GM23338 (cell line): ENCODE results near the gene ANTXR2. TPM values are rescaled to one million over a fixed set of nuclear protein-coding genes. Genes with fewer than 3 reads are reported as not detected.

ENCODE experiments used
- ATAC-seq: fragments of 200-7000 bp; cut with Tn5 transposase; 3 replicates; pipeline ENCODE4 v1.9.1; 2020
- DNase-seq: peaks from one replicate; pipeline ENCODE4 v3.0.0-alpha.2; 2015; ENCODE audit warnings: low spot score
- H2AFZ ChIP-seq: fragments of 200-600 bp; sonication (generic); 2 replicates; pipeline ENCODE4 v1.8.0; 2016; ENCODE audit warnings: antibody characterized with exemption, mild to moderate bottlenecking, moderate library complexity
- H3F3A ChIP-seq: fragments of 200-600 bp; sonication (generic); replicated peaks from 2 replicates; pipeline ENCODE4 v1.8.0; 2017; ENCODE audit warnings: antibody characterized with exemption, mixed run types, low read depth
- H3K27ac ChIP-seq: fragments of 200-600 bp; sonication (generic); 2 replicates; pipeline ENCODE4 v1.6.1; 2016; ENCODE audit warnings: low read depth
- H3K27me3 ChIP-seq: fragments of 200-600 bp; sonication (generic); 2 replicates; pipeline ENCODE4 v1.8.0; 2016; ENCODE audit warnings: mild to moderate bottlenecking, mixed run types, moderate library complexity; ENCODE audit not compliant: insufficient read depth
- H3K36me3 ChIP-seq: fragments of 200-600 bp; sonication (generic); 2 replicates; pipeline ENCODE4 v1.8.0; 2016; ENCODE audit warnings: mild to moderate bottlenecking; ENCODE audit not compliant: insufficient read depth
- H3K4me1 ChIP-seq: fragments of 200-600 bp; sonication (generic); 2 replicates; pipeline ENCODE4 v1.8.0; 2016; ENCODE audit warnings: mild to moderate bottlenecking, moderate library complexity; ENCODE audit not compliant: insufficient read depth
- H3K4me2 ChIP-seq: fragments of 200-600 bp; sonication (generic); 2 replicates; pipeline ENCODE4 v1.7.1; 2017; ENCODE audit warnings: mixed run types
- H3K4me3 ChIP-seq: fragments of 200-600 bp; sonication (generic); 2 replicates; pipeline ENCODE4 v1.6.1; 2016; ENCODE audit warnings: mixed run types
- H3K79me2 ChIP-seq: fragments of 200-600 bp; sonication (generic); replicated peaks from 2 replicates; pipeline ENCODE4 v1.8.0; 2017; ENCODE audit warnings: mild to moderate bottlenecking; ENCODE audit not compliant: insufficient read depth
- H3K9me2 ChIP-seq: fragments of 200-600 bp; sonication (generic); 2 replicates; pipeline ENCODE4 v1.8.0; 2017; ENCODE audit not compliant: insufficient read depth
- H4K20me1 ChIP-seq: fragments of 200-600 bp; sonication (generic); replicated peaks from 2 replicates; pipeline ENCODE4 v1.8.0; 2017; ENCODE audit warnings: mild to moderate bottlenecking; ENCODE audit not compliant: insufficient read depth
- H3K27ac Mint-ChIP-seq: 2 replicates; pipeline ENCODE4 v1.8.0; 2020; ENCODE audit warnings: inconsistent platforms, mild to moderate bottlenecking, moderate library complexity, mixed read lengths
- H3K27me3 Mint-ChIP-seq: 3 replicates; pipeline ENCODE4 v1.8.0; 2022; ENCODE audit warnings: low read depth, mild to moderate bottlenecking, moderate library complexity, mixed read lengths, inconsistent platforms; ENCODE audit not compliant: insufficient read depth, poor library complexity
- H3K36me3 Mint-ChIP-seq: 3 replicates; pipeline ENCODE4 v1.8.0; 2021; ENCODE audit warnings: low read depth, mild to moderate bottlenecking, inconsistent platforms, moderate library complexity, mixed read lengths
- H3K4me1 Mint-ChIP-seq: 3 replicates; pipeline ENCODE4 v1.8.0; 2020; ENCODE audit warnings: mild to moderate bottlenecking, inconsistent platforms, mixed read lengths
- H3K4me3 Mint-ChIP-seq: 3 replicates; pipeline ENCODE4 v1.8.0; 2021; ENCODE audit warnings: moderate library complexity, mild to moderate bottlenecking, inconsistent platforms, mixed read lengths
- H3K9me3 Mint-ChIP-seq: 3 replicates; pipeline ENCODE4 v1.8.0; 2020; ENCODE audit warnings: moderate library complexity, mild to moderate bottlenecking, inconsistent platforms, mixed read lengths
- CREB1 ChIP-seq: fragments of 250-450 bp; sonication (Bioruptor Pico); IDR thresholded peaks from 2 replicates; pipeline ENCODE4 v1.5.0; 2020; ENCODE audit warnings: low read depth, mild to moderate bottlenecking, moderate library complexity
- ETS1 ChIP-seq: IDR thresholded peaks from 2 replicates; pipeline ENCODE4 v1.6.1; 2016; ENCODE audit warnings: antibody characterized with exemption
- EZH2 ChIP-seq: fragments of 200-600 bp; sonication (generic); IDR thresholded peaks from one replicate; pipeline ENCODE4 v1.8.0; 2017; ENCODE audit warnings: antibody characterized with exemption, mild to moderate bottlenecking, low read depth; ENCODE audit not compliant: unreplicated experiment
- EZH2phosphoT487 ChIP-seq: fragments of 200-600 bp; sonication (generic); IDR thresholded peaks from one replicate; pipeline ENCODE4 v1.8.1; 2018; ENCODE audit warnings: antibody characterized with exemption; ENCODE audit not compliant: unreplicated experiment
- JUNB ChIP-seq: IDR thresholded peaks from one replicate; pipeline ENCODE4 v1.6.1; 2016; ENCODE audit warnings: antibody characterized with exemption; ENCODE audit not compliant: unreplicated experiment
- POLR2AphosphoS5 ChIP-seq: IDR thresholded peaks from 2 replicates; pipeline ENCODE4 v1.6.1; 2016; ENCODE audit warnings: antibody characterized with exemption, low read depth
- REST ChIP-seq: IDR thresholded peaks from one replicate; pipeline ENCODE4 v1.6.1; 2018; ENCODE audit warnings: antibody characterized with exemption; ENCODE audit not compliant: unreplicated experiment
- ZNF114 ChIP-seq: fragments of 250-450 bp; sonication (Bioruptor Pico); IDR thresholded peaks from 2 replicates; pipeline ENCODE4 v1.5.0; 2020; ENCODE audit warnings: mild to moderate bottlenecking, moderate library complexity
- ZNF462 ChIP-seq: fragments of 250-450 bp; sonication (Bioruptor Pico); IDR thresholded peaks from 2 replicates; pipeline ENCODE4 v1.5.0; 2020; ENCODE audit warnings: mild to moderate bottlenecking, moderate library complexity
- polyA plus RNA-seq: library from polyadenylated mRNA; unstranded; fragments of >200 nt; fragmentation: Nextera tagmentation; extraction: Ambion mirVana; gene quantifications from 2 replicates; pipeline ENCODE4 v1.2.1, GENCODE V29; 2016
- total RNA-seq: library from RNA; depleted of rRNA; stranded (reverse); fragments of >200 nt; shearing (Covaris generic); gene quantifications from 2 replicates; pipeline ENCODE4 v1.2.3, GENCODE V29; 2014

The ANTXR2 gene
- total and polyA plus RNA-seq, 2 experiments from 2014 or later: 2.0 to 5.3 TPM

GRCh38 chr4:80090090-80090489 is 17.1 kb upstream of the ANTXR2 start (continued):
- TF ChIP-seq ZNF462 (CRISPR knock-in tag) (no peak), JUNB (no peak), ZNF114 (no peak)

- no peaks in the 10 kb centered on the region for H3K36me3 ChIP-seq
- no peak overlapping the region for H3K27ac Mint-ChIP-seq
- no peak overlapping the region for H3K27ac ChIP-seq
- H3K36me3 Mint-ChIP-seq: no peaks in the 10 kb centered on the region
- H3K4me1 ChIP-seq: no peaks in the 10 kb centered on the region
- H4K20me1 ChIP-seq: no peaks in the 10 kb centered on the region
- H2AFZ ChIP-seq: no peak overlapping the region
- H3K4me2 ChIP-seq: no peak overlapping the region
- no peaks in the 10 kb centered on the region for H3K79me2 ChIP-seq
- H3K4me3 ChIP-seq: no peak overlapping the region
- ATAC-seq: no peak
- H3F3A ChIP-seq: no peaks in the 10 kb centered on the region
- no peaks in the 10 kb centered on the region for H3K9me3 Mint-ChIP-seq
- TF ChIP-seq REST (no peak), CREB1 (CRISPR knock-in tag) (no peak), ZNF114 (no peak), EZH2phosphoT487 (no peak), ETS1 (no peak), JUNB (no peak), EZH2 (no peak), POLR2AphosphoS5 (no peak)
- H3K4me1 Mint-ChIP-seq: no peaks in the 10 kb centered on the region
- H3K27me3 Mint-ChIP-seq: no peaks in the 10 kb centered on the region
- no peaks in the 10 kb centered on the region for H3K27me3 ChIP-seq
- no peak overlapping the region for H3K4me3 Mint-ChIP-seq
- H3K9me2 ChIP-seq: no peaks in the 10 kb centered on the region
- DNase-seq: no peak
Observed at GRCh38 chr4:80088471-80088870, 15.4 kb upstream of the ANTXR2 start.
